ENCODE measurements around the gene MAFG.

The MAFG gene

DNA sequence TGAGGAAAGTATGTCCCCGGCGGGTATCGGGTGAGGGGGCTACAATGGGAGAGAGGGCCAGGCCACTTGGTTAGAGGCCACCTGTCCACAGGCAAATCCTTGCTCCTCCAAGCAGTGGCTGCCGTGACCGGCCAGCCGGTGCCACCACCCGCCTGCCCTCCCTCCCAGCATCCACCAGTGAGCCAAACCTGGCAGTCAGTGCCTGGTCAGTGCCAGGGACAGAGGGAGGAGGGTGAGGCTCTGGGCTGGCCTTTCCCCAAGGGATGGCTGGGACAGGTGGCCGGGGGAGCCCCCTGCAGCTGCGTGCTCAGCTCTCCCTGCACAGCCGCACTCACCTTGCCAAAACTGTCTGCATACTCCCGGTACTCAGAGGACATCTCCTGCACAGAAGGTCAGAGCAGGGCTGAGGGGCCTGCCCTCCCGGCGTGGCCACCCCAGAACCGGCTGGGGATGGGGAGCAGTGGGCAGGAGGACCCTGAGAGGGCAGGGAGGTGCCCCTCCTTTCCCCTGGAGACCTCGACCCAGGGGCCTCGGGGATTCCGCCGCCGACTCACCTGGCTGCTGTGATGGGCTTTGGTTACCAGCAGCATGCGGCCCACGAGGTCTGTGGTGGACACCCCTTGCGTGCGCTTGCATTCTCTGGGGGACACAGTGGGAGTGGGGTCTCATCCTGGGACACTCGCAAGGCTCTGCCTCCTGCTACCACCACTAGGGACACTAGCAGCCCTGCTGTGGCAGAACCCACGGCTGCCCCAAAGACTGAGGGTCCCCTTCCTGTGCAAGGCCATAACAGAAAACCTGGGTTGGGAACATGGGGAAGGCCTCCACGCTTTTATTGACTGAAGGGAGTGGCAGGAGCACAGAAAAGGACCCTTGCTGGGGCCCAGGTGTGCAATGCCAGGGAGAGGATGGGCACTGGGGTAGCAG is 20.1 kb downstream of the MAFG start:
- no peak for DNase-seq

DNA sequence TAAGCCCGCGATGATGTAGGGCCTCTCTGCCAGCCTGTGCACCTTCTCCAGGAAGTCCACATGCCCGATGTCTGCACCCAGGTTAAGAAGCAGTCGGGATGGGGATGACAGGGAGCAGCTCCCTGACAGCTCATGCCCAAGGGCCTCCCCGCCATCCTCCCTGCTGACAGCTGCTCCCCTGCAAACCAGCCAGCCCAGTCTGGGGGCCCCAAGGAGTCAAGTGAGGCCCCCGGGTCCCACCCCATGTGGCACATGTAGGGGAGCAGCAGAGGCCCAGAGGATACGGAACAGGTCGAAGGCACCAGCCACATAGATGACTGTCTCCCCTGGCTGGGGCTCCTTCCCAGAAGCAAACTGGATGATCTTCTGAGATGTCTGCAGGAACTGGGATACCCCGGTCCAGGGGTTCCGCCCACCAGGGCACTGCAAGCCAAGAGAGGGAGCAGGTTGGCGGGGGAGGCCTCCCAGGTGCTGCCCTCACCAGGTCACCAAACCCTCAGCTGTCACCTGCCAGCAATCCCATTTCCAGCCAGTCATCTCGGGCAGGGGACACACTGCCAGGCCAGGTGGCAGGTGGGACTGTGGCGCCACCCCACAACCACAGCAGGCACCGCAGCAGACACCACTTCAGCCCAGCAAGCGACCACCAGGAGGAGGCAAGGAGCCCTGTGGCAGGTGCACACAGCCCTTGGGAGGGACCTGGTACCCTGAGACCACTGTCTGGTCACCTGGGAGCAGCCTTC is 20.9 kb downstream of the MAFG start:
- DNase-seq = no peak

DNA sequence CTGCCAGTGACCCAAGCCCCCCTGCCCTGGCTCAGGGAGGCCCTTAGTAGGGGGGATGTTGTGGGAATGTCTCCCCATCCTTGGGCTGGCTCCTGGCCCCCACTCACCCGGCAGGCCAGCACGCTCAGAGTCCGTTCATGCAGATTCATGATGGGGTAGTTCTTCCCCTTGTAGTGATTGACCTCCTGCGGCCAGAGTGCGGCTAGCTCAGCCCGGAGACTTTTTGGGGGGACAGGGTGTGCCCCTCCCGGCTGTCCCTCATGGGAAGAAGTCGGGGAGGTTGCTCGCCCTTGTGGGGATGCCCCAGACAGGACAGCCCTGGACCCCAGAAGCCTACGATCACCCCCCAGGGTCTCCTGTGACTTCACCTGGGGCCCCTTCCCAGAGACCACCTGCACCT is 21.5 kb downstream of the MAFG start:
- DNase-seq = no peak

DNA sequence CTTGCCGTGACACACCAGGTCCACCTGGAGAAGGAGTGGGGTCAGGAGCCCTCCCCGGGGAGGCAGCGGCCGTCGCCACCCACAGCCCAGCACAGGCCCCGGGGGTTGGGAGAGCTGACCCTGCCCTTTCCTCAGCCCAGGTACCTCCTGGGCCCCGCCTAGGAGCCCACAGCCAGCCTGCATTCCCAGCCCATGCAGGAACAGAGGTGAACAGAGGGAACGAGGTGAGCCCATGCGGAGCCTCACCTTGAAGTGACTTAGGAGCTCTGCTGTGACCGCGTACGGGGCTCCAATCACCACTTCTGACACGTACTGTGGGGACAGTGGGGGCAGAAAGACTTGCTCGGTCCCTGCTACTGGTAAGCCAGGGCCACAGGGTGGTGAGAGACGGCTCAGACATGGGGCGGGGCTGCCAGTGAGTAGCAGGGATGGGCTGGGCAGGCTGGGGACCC is 22.1 kb downstream of the MAFG start:
- no peak for DNase-seq

DNA sequence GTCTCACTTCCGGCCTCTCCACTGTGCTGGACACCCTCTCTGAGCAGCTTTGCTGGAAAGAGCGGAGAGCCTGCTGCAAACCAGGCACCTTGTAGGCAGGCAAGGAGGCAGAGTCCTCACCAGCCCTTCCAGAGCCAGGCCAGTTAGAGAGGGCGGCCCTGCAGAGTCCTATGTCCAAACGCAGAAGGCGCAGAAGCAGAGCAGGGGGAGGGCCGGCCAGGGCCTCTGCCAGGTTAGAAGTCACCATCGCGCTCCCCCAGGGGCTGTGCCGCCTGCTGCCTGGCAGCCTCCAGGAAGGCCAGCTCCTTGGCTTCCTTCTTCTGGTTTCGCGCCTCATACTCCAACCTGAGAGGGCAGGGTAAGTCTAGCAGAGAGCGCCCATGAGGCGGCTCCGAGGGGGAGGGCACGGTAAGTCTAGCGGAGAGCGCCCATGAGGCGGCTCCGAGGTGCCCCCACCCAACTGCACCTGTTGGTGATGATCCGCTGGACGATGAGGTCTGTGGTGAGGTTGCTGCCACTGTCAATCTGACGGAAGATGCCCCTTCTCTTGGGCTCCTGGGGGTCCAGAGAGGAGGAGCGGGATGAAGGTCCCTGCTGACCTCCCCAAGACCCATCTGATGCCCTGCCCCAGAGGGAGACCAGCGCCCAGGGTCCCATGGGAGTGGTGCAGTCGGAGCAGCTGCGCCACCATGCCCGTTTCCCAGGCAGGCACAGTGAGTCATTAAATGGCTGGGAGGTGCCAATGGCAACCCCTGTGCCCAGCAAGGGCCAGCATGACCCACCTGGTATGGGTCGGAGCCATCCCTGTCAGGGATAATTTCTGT is 22.7 kb downstream of the MAFG start:
- DNase-seq = no peak

DNA sequence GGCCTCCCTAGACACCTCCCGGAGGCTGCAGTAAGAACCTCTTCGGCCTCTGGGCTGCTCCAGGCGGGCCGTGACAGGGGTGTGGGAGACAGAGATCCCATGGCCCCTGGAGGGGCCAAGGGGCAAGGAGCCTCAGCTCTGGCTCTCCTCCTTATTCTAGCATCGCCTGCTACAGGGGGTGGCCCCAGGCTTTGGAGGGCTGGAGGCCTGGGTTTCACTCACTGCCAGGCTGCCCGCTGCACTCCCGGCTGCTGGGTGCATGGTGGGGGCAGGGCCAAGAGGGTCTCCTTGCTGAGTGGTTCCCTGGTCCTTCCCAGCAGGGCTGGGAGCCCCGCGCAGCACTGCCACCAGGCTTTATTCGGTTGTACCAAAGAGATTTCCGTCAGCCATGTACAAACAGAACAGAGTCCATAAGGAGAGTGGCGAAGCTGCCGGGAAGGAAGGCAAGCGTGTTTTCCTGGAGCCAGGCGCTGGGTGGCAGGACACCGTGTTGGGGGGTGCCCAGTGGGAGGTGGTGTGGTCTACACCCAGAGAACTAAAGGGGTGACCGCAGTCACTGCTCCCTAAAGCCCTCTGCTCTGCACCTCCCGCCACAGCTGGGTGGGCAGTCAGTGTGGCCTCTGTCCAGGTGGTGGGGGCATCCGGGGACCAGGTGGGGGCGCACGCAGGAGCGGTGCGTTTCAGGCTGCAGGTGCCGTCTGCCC is 23.5 kb downstream of the MAFG start:
- DNase-seq = no peak

DNA sequence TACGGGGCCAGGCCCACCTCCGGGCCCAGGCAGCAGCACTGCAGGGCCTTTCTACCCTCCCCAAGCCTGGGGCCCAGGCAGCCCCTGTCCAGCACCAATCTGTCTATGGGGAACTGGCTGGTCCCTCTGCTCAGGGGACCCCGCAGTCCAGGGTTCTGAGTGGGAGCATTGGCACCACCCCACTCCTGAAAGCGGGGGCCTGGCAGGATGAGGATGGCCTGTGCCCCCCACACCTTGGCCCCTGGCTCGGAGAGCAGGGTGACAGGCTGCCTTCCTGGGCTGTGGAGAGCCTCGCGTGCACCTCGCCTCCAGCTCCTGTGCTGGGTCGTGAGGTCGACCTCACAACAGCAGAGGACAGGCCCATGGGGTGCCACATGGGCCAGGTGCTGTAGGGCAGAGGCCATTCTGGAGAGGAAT is 24.1 kb downstream of the MAFG start:
- DNase-seq = no peak

DNA sequence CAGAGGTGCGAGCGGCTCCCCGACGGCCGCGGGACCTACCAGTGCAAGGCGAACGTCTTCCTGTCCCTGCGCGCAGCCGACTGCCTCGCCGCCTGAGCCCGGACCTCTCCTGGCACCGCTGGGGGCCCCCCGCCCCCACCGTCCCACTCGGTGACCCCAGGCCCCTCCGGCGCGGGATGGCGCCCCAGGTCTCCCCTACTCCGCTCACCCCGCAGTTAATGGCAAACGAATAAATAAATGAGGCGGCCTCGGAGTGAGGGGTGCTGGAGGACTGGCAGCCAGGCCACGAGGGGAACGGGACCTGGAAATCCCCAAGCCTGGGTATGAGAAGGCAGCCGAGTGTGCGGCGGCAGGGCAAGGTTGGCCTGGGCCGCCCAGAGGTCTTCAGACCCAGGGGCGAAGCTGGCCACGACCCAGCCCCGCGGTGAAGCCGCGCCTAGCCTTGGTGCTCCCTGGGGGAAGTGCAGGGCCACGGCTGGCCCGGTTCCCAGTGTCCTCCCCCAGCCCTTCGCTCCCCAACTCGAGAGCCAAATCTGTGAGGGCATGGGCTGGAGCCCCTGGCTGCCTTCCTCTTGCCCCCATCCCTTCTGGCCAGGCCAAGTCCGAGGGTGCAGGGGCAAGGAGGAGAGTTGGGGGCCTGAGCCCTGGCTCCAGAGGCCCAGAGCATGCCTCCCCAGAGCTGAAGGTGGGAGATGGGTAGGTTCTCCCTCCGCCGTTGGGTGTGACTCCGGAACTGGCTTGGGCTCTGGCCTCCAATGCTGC is 24.7 kb downstream of the MAFG start:
- DNase-seq = no peak

DNA sequence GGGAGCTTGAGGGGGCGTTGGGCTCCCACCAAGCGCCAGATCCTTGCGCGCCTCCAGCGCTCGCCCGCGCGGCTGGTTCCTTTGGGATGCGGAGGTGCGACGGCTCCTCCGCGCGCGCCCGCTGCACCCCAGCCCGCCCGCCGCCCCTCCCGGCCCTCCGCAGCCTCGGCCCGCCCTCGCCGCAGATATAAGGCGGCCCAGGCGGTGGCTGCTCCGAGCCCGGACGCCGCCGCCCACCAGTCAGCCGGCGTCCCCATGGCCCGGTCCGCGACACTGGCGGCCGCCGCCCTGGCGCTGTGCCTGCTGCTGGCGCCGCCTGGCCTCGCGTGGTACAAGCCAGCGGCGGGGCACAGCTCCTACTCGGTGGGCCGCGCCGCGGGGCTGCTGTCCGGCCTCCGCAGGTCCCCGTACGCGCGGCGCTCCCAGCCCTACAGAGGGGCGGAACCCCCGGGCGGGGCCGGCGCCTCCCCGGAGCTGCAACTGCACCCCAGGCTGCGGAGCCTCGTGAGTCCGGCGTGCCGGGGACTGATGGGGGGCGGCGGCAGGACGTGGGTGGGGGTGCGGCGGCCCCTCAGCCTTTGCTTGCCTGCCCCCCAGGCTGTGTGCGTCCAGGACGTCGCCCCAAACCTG is 25.4 kb downstream of the MAFG start, which contains the start of gene NPB:
NPB (plus strand) TSS at position 216 of the 630 bp plus-strand sequence; CDS start at position 256, 40 bp downstream.
- no peak for DNase-seq

DNA sequence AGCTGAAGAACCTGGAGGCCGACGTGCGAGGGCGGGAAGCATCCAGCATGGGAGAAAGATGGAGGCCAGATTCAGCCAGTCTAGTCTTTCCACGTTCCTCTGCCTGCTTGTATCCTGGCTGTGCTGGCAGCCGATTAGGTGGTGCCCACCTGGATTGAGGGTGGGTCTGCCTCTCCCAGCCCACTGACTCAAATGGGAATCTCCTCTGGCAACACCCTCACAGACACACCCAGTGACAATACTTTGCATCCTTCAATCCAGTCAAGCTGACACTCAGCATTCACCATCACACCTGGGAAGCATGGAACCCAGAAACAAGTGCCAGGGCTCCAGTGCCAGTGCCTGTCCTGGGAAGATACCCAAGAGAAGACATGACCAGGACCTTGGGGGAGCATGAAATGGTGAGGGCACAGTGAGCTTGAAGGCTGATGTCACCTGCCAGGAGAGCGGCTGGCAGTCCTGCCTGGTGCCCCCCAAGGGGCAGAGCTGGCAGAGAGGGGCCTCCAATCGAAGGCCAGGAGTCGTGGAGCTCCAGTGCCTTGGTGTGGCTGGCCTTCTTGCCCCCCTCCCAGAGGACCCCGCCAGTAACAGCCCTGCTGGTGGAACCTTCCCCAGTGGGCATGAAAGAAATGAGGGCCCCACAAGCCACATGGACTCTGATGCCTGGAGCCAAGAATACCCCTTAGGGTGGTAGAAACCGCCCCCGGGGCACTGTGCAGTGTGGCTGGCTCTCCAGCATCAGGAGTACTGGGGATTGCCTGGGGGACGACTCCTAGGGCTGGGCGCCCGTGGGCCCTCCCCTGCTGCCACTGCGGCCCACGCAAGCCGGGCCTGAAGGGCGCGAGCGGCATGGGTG is 26.1 kb downstream of the MAFG start:
- DNase-seq = no peak

DNA sequence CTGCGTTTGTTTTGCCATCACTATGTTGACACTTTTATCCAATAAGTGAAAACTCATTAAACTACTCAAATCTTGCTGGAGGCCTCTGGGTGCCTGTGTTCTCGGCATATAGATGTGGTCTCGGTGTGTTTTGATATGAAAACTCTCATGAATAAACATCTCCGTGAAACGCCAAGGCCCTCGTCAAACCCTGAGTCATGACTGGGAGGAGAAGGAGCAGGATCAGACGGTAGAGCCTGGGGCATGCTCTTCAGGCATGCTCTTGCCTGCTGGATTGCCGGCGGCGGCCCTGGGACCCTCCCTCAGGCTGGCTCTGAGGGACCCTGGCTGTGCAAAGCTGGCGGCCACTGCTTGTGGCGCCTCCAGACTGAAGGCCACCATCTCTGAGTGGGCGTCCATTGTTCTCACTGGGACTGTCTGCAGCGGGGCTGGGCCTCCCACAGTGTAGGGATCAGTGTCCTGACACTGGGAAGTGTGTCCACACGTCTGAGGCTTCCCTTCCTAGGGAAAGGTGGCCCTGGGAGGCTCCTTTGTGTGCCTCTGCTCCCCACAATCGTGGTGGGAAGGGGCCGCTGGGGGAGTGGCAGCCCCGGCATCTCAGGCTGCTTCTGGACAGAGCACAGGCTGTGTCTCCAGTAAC is 27.2 kb downstream of the MAFG start:
- DNase-seq = no peak

DNA sequence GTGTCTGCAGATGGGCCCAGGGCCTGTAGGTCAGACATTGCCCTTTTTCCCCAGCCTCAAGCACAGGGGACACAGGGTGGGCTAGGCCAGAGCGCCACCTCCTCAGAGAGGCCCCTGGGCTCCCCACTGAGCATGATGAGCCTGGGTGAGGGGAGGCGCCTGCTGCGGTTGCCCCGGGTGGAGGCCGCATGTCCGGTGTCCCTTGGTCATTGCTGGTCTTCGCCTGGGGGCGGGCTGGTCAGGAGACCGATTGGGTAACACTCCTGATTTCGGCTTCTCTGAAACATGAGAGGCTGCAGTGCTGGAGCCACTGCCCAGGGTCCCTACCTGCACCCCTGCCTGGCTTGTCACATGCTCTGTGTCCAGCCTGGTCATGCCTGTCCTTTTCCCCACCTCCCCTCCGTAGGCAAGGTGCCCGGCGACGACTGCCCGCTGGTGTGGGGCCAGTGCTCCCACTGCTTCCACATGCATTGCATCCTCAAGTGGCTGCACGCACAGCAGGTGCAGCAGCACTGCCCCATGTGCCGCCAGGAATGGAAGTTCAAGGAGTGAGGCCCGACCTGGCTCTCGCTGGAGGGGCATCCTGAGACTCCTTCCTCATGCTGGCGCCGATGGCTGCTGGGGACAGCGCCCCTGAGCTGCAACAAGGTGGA is 27.9 kb downstream of the MAFG start:
- no peak for DNase-seq

DNA sequence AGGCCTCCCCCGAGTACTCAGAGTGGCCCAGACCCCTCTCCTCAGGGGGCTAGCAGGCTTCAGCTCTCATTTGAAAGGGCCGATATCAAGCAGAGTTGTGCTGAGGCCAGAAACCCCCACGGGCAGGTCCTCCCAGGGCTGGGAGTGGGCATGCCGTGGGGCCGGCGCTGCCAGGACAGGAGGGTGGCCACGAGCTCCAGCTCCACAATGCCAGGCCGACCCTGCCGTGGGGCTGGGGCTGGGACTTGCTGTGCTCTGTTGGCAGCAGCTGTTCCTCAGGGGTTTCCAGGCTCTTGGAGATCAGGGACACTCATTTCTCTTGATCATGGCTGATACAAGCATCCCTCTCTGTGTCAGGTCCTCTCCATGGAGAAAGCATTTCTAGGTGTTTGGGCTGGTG is 28.6 kb downstream of the MAFG start:
- no peak for DNase-seq

DNA sequence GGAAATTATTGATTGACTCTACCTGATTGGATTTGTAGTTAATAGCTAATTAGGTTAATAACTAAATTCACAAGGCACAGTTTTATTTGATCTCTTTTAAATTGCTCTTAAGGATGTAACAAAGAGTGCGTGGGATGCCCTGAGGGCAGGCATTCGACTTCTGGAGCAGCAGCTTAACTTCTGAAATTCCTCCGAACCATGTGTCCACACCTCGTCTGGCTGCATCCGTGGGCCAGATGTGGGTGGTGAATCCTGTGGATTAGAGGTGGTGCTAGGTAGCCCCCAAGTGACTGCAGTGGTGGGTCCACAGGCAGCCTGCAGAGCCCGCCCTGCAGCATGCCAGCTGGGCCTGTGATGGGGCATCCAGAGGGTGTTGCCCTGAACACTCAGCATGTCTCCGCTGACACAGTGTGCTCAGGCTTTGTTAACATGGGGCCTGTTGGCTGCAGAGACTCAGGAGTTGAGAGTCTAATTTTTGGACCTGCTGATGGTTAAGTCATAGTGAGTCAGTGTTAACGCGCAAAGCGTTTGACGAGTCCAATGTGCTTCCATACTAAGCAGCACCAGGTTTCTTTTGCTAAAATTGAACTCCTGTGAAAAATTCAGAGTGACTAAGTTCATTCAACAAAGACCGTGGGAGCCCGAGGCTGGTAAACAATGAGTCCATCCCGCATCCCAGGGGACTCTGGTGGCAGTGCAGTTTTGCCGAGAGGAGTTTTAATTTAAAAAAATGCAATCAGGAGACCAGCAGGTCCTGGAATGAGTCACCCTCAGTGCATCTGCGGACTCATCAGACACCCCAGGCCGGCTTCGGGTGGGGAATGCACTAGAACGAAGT is 29.3 kb downstream of the MAFG start:
- DNase-seq = no peak

DNA sequence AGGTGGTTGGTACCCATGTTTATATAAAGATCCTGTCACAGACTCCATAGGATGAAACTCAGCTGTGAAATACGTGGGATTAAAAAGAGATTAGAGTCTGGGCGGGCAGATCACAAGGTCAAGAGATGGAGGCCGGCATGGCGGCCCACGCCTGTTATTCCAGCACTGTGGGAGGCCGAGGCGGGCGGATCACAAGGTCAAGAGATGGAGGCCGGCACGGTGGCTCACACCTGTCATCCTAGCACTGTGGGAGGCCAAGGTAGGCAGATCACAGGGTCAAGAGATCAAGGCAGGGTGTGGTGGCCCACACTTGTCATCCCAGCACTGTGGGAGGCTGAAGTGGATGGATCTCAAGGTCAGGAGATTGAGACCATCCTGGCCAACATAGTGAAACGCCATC is 32.1 kb downstream of the MAFG start:
- DNase-seq = no peak

DNA sequence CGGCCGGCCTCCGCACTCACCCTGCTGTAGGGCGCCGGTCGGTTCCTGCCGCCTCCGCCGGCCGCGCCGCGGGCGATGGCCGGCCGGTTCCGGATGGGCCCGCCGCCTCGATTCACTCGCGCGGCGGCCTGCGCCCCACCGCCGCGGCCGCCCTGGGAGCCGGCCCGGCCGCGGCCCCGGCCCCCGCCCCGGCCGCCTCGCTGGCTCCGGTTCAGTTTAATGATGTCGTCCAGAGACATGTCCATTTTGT is 36.3 kb downstream of the MAFG start:
- no peak for DNase-seq

DNA sequence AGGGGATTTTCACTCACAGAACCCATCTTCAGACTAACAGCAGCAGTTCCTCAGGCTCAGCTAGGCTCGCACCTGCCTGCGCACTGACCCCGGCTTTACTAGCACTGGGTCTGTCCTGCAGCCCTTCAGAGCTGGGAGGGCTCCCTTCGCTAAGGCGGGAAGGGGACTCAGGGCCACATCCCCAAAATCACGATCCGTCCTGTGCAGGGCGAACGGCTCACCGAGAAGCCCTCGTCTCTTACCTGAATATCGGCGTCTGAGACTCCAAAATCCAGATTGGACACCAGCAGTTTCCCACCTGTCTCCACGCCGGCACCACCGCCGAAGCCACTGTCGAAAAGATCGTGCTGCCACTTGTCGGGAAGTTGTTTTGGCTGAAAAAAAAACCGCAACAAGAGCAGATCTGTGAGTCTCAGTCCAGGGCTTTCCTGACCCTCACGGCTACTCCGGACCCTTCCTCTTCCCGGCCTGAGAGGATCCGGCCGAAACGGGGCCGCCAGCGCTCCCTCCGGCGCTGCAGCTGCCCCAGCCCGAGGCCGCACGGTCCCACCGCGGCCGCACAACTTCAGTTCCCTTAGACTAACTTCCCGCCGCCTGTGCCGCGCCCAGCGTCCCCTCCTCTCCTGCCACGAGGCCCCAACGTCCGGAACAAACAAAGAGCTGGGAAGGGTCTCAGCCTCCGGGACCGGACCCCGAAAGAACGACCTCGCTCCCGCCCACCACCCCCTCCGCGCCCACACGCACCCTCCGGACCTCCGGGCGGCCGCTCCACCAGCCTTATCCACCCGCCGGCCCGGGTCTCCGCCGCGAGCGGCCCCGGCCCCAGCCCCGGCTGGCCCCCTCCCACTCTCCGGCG is 36.9 kb downstream of the MAFG start:
- DNase-seq = no peak
